ENCODE measurements around the gene CITED2.

Gene CITED2

GRCh38 chr6:139375226-139376016 is 973 bp upstream of the CITED2 start:
- DNase-seq: peak; percentile 96 to 97
- no peak overlapping the region for H3K23ac ChIP-seq (ENCODE audit: low read length)
- H4K8ac ChIP-seq (ENCODE audit: low read depth, low read length): peak overlapping the region; percentile 77
- peak overlapping the region; percentile 84 for H3K27ac ChIP-seq (ENCODE audit: low read depth, low read length)
- peaks cover 10 to 14% of the 10 kb centered on the region in 2 experiments for H3K4me1 ChIP-seq (ENCODE audit: control insufficient read depth in 1 of 2, insufficient read depth in 2 of 2, low read length in 2 of 2)
- H3K36me3 ChIP-seq (ENCODE audit: control insufficient read depth in 1 of 2, insufficient read depth in 2 of 2, low read length in 2 of 2): peaks cover 9 to 10% of the 10 kb centered on the region in 2 experiments
- peaks cover 39% of the 10 kb centered on the region for H3K79me1 ChIP-seq (ENCODE audit: low read length)
- H4K91ac ChIP-seq (ENCODE audit: low read depth, low read length): peak overlapping the region; percentile 98
- peaks cover 24% of the 10 kb centered on the region for H3K79me2 ChIP-seq (ENCODE audit: control insufficient read depth, insufficient read depth, low read length, poor library complexity)
- H3K14ac ChIP-seq (ENCODE audit: low read length): peak overlapping the region; percentile 98
- peak overlapping the region; percentile 79 for H2AFZ ChIP-seq (ENCODE audit: insufficient read depth, low read length, poor library complexity)
- H3K4me3 ChIP-seq (ENCODE audit: low read depth, low read length): peak overlapping the region; percentile 80
- no peaks in the 10 kb centered on the region for H3K27me3 ChIP-seq (ENCODE audit: insufficient read depth, low read length)
- WGBS (ENCODE audit: extremely low coverage, insufficient coverage, insufficient read length): no CpG with 5 or more reads among the region's 44 CpGs
- H2AK5ac ChIP-seq (ENCODE audit: low read length): peak overlapping the region; percentile 94
- no peaks in the 10 kb centered on the region for H3K9me3 ChIP-seq (ENCODE audit: insufficient read depth, low read depth, low read length)
- H3K4me2 ChIP-seq (ENCODE audit: low read length): peak overlapping the region; percentile 75
- H3K9ac ChIP-seq (ENCODE audit: low read length): peak overlapping the region; percentile 85
- H4K12ac ChIP-seq (ENCODE audit: low read depth, low read length): peak overlapping the region; percentile 80
- H2BK120ac ChIP-seq (ENCODE audit: insufficient read depth, low read length, poor library complexity): peak overlapping the region; percentile 99
- H2BK12ac ChIP-seq (ENCODE audit: low read length): peak overlapping the region; percentile 94
- H3K4ac ChIP-seq (ENCODE audit: low read depth, low read length): peak overlapping the region; percentile 96
- H2BK5ac ChIP-seq (ENCODE audit: low read depth, low read length, poor library complexity): peak overlapping the region; percentile 97
- H3K18ac ChIP-seq (ENCODE audit: low read length): peak overlapping the region; percentile 94

GRCh38 chr6:139373928-139374356 is 506 bp downstream of the CITED2 start:
- Histone ChIP-seq H3K4me2 (ENCODE audit: low read length) (peak overlapping the region; percentile 88), H2BK12ac (ENCODE audit: low read length) (peak overlapping the region; percentile 17), H2BK5ac (ENCODE audit: low read depth, low read length, poor library complexity) (peak overlapping the region; percentile 89), H3K4me1 (ENCODE audit: control insufficient read depth in 1 of 2, insufficient read depth in 2 of 2, low read length in 2 of 2) (peaks cover 7 to 8% of the 10 kb centered on the region in 2 experiments), H3K18ac (ENCODE audit: low read length) (peak overlapping the region; percentile 94), H3K27ac (ENCODE audit: low read depth, low read length) (peak overlapping the region; percentile 98), H3K4ac (ENCODE audit: low read depth, low read length) (peak overlapping the region; percentile 75), H4K91ac (ENCODE audit: low read depth, low read length) (peak overlapping the region; percentile 73), H3K36me3 (ENCODE audit: control insufficient read depth in 1 of 2, insufficient read depth in 2 of 2, low read length in 2 of 2) (peaks cover 9 to 10% of the 10 kb centered on the region in 2 experiments), H3K9me3 (ENCODE audit: insufficient read depth, low read depth, low read length) (no peaks in the 10 kb centered on the region), H3K14ac (ENCODE audit: low read length) (peak overlapping the region; percentile 68), H3K9ac (ENCODE audit: low read length) (peak overlapping the region; percentile 100), H3K23ac (ENCODE audit: low read length) (no peak overlapping the region), H3K79me1 (ENCODE audit: low read length) (peaks cover 39% of the 10 kb centered on the region), H2AFZ (ENCODE audit: insufficient read depth, low read length, poor library complexity) (peak overlapping the region; percentile 33), H2BK120ac (ENCODE audit: insufficient read depth, low read length, poor library complexity) (peak overlapping the region; percentile 34), H3K4me3 (ENCODE audit: low read depth, low read length) (peak overlapping the region; percentile 97), H4K12ac (ENCODE audit: low read depth, low read length) (no peak overlapping the region), H3K27me3 (ENCODE audit: insufficient read depth, low read length) (no peaks in the 10 kb centered on the region), H2AK5ac (ENCODE audit: low read length) (no peak overlapping the region), H3K79me2 (ENCODE audit: control insufficient read depth, insufficient read depth, low read length, poor library complexity) (peaks cover 24% of the 10 kb centered on the region), H4K8ac (ENCODE audit: low read depth, low read length) (peak overlapping the region; percentile 72)
- no CpG with 5 or more reads among the region's 25 CpGs for WGBS (ENCODE audit: extremely low coverage, insufficient coverage, insufficient read length)
- DNase-seq: no peak

GRCh38 chr6:139373154-139373927 is 1.1 kb downstream of the CITED2 start:
- Histone ChIP-seq H2BK12ac (ENCODE audit: low read length) (peak overlapping the region; percentile 30), H3K4me2 (ENCODE audit: low read length) (peak overlapping the region; percentile 88), H3K4ac (ENCODE audit: low read depth, low read length) (peak overlapping the region; percentile 75), H2BK120ac (ENCODE audit: insufficient read depth, low read length, poor library complexity) (peak overlapping the region; percentile 34), H4K8ac (ENCODE audit: low read depth, low read length) (peak overlapping the region; percentile 72), H3K4me3 (ENCODE audit: low read depth, low read length) (peak overlapping the region; percentile 97), H3K14ac (ENCODE audit: low read length) (peak overlapping the region; percentile 68), H3K27ac (ENCODE audit: low read depth, low read length) (peak overlapping the region; percentile 98), H3K23ac (ENCODE audit: low read length) (no peak overlapping the region), H4K91ac (ENCODE audit: low read depth, low read length) (peak overlapping the region; percentile 73), H3K4me1 (ENCODE audit: control insufficient read depth in 1 of 2, insufficient read depth in 2 of 2, low read length in 2 of 2) (peaks cover 9% of the 10 kb centered on the region in 2 experiments), H2BK5ac (ENCODE audit: low read depth, low read length, poor library complexity) (peak overlapping the region; percentile 89), H3K18ac (ENCODE audit: low read length) (peak overlapping the region; percentile 94), H3K9me3 (ENCODE audit: insufficient read depth, low read depth, low read length) (no peaks in the 10 kb centered on the region), H2AK5ac (ENCODE audit: low read length) (no peak overlapping the region), H3K79me2 (ENCODE audit: control insufficient read depth, insufficient read depth, low read length, poor library complexity) (peaks cover 24% of the 10 kb centered on the region), H2AFZ (ENCODE audit: insufficient read depth, low read length, poor library complexity) (peak overlapping the region; percentile 37), H4K12ac (ENCODE audit: low read depth, low read length) (no peak overlapping the region), H3K36me3 (ENCODE audit: control insufficient read depth in 1 of 2, insufficient read depth in 2 of 2, low read length in 2 of 2) (peaks cover 9 to 10% of the 10 kb centered on the region in 2 experiments), H3K27me3 (ENCODE audit: insufficient read depth, low read length) (no peaks in the 10 kb centered on the region), H3K79me1 (ENCODE audit: low read length) (peaks cover 39% of the 10 kb centered on the region), H3K9ac (ENCODE audit: low read length) (peak overlapping the region; percentile 100)
- no CpG with 5 or more reads among the region's 57 CpGs for WGBS (ENCODE audit: extremely low coverage, insufficient coverage, insufficient read length)
- DNase-seq: peak; percentile 15 to 43
